ENCODE measurements around the gene HOXB13.

DNA sequence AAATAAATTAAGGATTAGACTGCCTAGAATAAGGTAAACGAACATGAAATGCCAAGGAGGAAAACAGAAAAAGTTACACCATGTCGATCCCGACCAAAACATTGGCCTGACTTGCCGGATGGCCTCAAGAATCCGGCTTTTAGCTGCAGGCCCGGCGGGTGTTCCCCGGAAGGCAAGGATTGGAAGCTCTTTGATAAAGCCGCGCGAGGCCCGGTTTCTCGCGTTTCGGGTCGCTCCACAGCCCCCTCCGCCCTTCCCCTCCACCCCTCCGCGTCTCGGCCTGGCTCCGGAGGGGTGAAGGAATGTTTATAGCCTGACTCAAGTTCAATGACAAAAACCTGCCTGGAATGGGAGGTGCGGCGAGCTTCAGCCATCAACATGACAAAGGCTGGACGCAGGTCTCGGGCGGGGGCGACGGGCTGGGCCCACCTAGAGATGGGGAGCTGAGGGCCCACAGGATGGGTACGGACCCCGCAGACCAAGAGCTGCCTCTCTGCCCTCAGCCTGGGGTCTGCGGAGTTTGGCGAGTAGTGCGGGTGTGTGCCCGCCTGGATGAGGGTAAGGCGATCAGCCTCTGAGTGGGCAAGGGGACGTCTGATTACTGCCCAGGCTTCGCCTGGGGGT is 8.8 kb downstream of the HOXB13 start:
- TF ChIP-seq, protein P1, sequence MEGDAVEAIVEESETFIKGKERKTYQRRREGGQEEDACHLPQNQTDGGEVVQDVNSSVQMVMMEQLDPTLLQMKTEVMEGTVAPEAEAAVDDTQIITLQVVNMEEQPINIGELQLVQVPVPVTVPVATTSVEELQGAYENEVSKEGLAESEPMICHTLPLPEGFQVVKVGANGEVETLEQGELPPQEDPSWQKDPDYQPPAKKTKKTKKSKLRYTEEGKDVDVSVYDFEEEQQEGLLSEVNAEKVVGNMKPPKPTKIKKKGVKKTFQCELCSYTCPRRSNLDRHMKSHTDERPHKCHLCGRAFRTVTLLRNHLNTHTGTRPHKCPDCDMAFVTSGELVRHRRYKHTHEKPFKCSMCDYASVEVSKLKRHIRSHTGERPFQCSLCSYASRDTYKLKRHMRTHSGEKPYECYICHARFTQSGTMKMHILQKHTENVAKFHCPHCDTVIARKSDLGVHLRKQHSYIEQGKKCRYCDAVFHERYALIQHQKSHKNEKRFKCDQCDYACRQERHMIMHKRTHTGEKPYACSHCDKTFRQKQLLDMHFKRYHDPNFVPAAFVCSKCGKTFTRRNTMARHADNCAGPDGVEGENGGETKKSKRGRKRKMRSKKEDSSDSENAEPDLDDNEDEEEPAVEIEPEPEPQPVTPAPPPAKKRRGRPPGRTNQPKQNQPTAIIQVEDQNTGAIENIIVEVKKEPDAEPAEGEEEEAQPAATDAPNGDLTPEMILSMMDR (IDR thresholded peaks at IDR 0.05; ENCODE audit: extremely low read depth in 1 of 2, insufficient read depth in 1 of 2, low read depth in 1 of 2, low read length in 2 of 2), result no peak
- no peak for TF ChIP-seq POLR2A (IDR thresholded peaks at IDR 0.05; ENCODE audit: low read depth, low read length)
- TF ChIP-seq POLR2AphosphoS5 (IDR thresholded peaks at IDR 0.05; ENCODE audit: insufficient read depth, low read depth, low read length), result no peak
- no peak for TF ChIP-seq JUN (IDR thresholded peaks at IDR 0.05; ENCODE audit: borderline replicate concordance, insufficient read depth, insufficient read length, low read depth)

All from endothelial cell of umbilical vein (primary cell).